DND-41 (cell line): ENCODE data around the gene ZNF688.
"Not testable (repeated sequence)": the region's sequence is repeated elsewhere in the genome, so short reads cannot be mapped to it uniquely, and the experiment has no call there.

ENCODE experiments used
- ATAC-seq: fragments of 200-7000 bp; cut with Tn5 transposase; 3 replicates; pipeline ENCODE4 v1.9.1; 2021; ENCODE audit warnings: low read depth; ENCODE audit not compliant: insufficient read depth
- DNase-seq: peaks from one replicate; pipeline ENCODE4 v3.0.0-alpha.2; 2020
- H2AFZ ChIP-seq: 2 replicates; pipeline ENCODE4 v1.6.0; 2012; ENCODE audit warnings: low read depth, low read length
- H3K27ac ChIP-seq: 2 replicates; pipeline ENCODE4 v1.5.1; 2012; ENCODE audit warnings: low read length, inconsistent platforms
- H3K27me3 ChIP-seq: fragments of 200-600 bp; sonication (generic); 2 replicates; pipeline ENCODE4 v1.6.0; 2012; ENCODE audit warnings: low read length, mild to moderate bottlenecking, inconsistent platforms; ENCODE audit not compliant: insufficient read depth, poor library complexity
- H3K36me3 ChIP-seq: 2 replicates; pipeline ENCODE4 v1.5.1; 2012; ENCODE audit warnings: low read length, inconsistent platforms; ENCODE audit not compliant: insufficient read depth
- H3K4me1 ChIP-seq: 2 replicates; pipeline ENCODE4 v1.5.1; 2012; ENCODE audit warnings: mild to moderate bottlenecking, low read length; ENCODE audit not compliant: insufficient read depth
- H3K4me2 ChIP-seq: 2 replicates; pipeline ENCODE4 v1.6.0; 2012; ENCODE audit warnings: mild to moderate bottlenecking, moderate library complexity, low read length, inconsistent platforms; ENCODE audit not compliant: insufficient read depth
- H3K4me3 ChIP-seq, 2 experiments: fragments of 200-600 bp in 1 of 2; shearing (Covaris generic) in 1 of 2; 2 replicates each; pipeline ENCODE4 v1.5.1; 2012 to 2016; ENCODE audit warnings: inconsistent platforms in 2 of 2, low read length in 2 of 2, mild to moderate bottlenecking in 2 of 2, low read depth in 1 of 2, moderate library complexity in 1 of 2
- H3K79me2 ChIP-seq: 2 replicates; pipeline ENCODE4 v1.6.0; 2012; ENCODE audit warnings: low read length, inconsistent platforms; ENCODE audit not compliant: insufficient read depth
- H3K9ac ChIP-seq: 2 replicates; pipeline ENCODE4 v1.6.0; 2012; ENCODE audit warnings: low read depth, mild to moderate bottlenecking, inconsistent platforms, low read length, moderate library complexity
- H3K9me3 ChIP-seq: 2 replicates; pipeline ENCODE4 v1.5.1; 2012; ENCODE audit warnings: low read length, moderate library complexity, mild to moderate bottlenecking, inconsistent platforms; ENCODE audit not compliant: insufficient read depth, severe bottlenecking
- H4K20me1 ChIP-seq: 2 replicates; pipeline ENCODE4 v1.6.0; 2012; ENCODE audit warnings: low read length; ENCODE audit not compliant: insufficient read depth
- EZH2 ChIP-seq: IDR thresholded peaks from 3 replicates; pipeline ENCODE4 v1.6.1; 2012; ENCODE audit warnings: borderline replicate concordance, low read depth, mild to moderate bottlenecking, moderate library complexity, low read length, inconsistent platforms; ENCODE audit not compliant: severe bottlenecking
- TF ChIP-seq, protein P1 (sequence below): IDR thresholded peaks from 2 replicates; pipeline ENCODE4 v1.5.1; 2012; ENCODE audit warnings: borderline replicate concordance, low read length, moderate library complexity, mild to moderate bottlenecking; ENCODE audit not compliant: poor library complexity, severe bottlenecking; ENCODE audit errors: extremely low read depth

The ZNF688 gene

DNA sequence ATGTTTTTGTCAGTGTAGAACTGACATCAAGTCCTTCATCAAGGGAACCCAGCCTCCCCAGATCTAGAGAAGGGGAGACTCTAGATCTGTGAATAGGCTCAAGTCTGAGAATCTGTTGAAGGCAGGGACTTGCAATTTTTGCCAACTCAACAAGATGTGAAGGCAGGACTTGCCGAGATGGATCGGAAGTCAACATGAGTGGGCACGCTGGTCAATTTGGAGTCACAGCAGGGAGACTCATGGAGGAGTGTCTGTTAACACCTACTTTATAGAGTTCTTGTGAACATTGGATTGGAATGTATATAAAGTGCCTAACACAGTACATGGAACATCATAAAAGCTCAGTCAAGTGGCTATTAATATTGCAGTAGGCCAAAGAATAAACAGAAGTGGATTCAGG lies 28.7 kb upstream of the ZNF688 start:
- Histone ChIP-seq H3K36me3 (peaks cover 31% of the 10 kb centered on the region), H2AFZ (no peak overlapping the region), H3K9me3 (no peaks in the 10 kb centered on the region), H3K79me2 (peaks cover 4% of the 10 kb centered on the region; the same call in 1 of the 2 replicates), H3K4me1 (peaks cover 6% of the 10 kb centered on the region), H3K4me3 (no peak overlapping the region), H3K27me3 (no peaks in the 10 kb centered on the region), H3K4me2 (no peak overlapping the region), H3K27ac (no peak overlapping the region), H3K9ac (no peak overlapping the region), H4K20me1 (peaks cover 7% of the 10 kb centered on the region; the same call in 1 of the 2 replicates)
- TF ChIP-seq EZH2: no peak
- TF ChIP-seq, protein P1, sequence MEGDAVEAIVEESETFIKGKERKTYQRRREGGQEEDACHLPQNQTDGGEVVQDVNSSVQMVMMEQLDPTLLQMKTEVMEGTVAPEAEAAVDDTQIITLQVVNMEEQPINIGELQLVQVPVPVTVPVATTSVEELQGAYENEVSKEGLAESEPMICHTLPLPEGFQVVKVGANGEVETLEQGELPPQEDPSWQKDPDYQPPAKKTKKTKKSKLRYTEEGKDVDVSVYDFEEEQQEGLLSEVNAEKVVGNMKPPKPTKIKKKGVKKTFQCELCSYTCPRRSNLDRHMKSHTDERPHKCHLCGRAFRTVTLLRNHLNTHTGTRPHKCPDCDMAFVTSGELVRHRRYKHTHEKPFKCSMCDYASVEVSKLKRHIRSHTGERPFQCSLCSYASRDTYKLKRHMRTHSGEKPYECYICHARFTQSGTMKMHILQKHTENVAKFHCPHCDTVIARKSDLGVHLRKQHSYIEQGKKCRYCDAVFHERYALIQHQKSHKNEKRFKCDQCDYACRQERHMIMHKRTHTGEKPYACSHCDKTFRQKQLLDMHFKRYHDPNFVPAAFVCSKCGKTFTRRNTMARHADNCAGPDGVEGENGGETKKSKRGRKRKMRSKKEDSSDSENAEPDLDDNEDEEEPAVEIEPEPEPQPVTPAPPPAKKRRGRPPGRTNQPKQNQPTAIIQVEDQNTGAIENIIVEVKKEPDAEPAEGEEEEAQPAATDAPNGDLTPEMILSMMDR: no peak
- ATAC-seq (no peak), DNase-seq (no peak)

DNA sequence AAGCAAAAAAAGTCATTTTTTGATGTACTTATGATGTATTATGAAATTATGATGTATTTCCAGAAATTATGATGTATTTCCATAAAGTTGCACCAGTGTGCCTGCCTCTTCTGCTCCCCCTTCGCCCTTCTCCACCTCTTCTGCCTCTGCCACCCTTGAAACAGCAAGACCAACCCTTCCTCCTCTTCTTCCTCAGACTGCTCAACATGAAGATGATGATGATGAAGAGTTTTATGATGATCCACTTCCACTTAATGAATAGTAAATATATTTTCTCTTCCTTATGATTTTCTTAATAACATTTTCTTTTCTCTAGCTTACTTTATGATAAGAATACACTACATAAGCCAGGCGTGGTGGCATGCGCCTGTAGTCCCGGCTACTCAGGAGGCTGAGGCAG lies 21.4 kb upstream of the ZNF688 start:
- Histone ChIP-seq H3K4me1 (peaks cover 2% of the 10 kb centered on the region), H2AFZ (no peak overlapping the region), H3K79me2 (peaks cover 4% of the 10 kb centered on the region), H3K9me3 (no peaks in the 10 kb centered on the region), H3K4me3 (no peak overlapping the region), H3K27me3 (no peaks in the 10 kb centered on the region), H3K36me3 (peaks cover 8% of the 10 kb centered on the region), H4K20me1 (no peaks in the 10 kb centered on the region), H3K4me2 (no peak overlapping the region), H3K27ac (no peak overlapping the region), H3K9ac (no peak overlapping the region)
- DNase-seq: no peak
- TF ChIP-seq, protein P1: no peak
- TF ChIP-seq EZH2: no peak
- no peak for ATAC-seq

DNA sequence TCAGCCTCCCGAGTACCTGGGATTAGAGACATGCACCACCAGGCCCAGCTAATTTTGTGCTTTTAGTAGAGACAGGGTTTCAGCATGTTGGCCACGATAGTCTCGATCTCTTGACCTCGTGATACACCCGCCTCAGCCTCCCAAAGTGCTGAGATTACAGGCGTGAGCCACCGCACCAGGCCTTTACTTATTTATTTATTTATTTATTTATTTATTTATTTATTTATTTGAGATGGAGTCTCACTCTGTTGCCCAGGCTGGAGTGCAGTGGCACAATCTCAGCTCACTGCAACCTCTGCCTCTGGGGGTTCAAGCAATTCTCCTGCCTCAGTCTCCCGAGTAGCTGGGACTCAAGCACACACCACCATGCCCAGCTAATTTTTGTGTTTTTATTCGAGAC lies 19.4 kb upstream of the ZNF688 start:
- DNase-seq, H3K27ac ChIP-seq, H3K4me3 ChIP-seq, H4K20me1 ChIP-seq, H3K4me2 ChIP-seq, H3K9me3 ChIP-seq, H3K9ac ChIP-seq, ATAC-seq, H2AFZ ChIP-seq, H3K27me3 ChIP-seq: not testable (repeated sequence)
- Histone ChIP-seq H3K4me1 (peaks cover 18% of the 10 kb centered on the region), H3K36me3 (peaks cover 20% of the 10 kb centered on the region), H3K79me2 (peaks cover 23% of the 10 kb centered on the region)

DNA sequence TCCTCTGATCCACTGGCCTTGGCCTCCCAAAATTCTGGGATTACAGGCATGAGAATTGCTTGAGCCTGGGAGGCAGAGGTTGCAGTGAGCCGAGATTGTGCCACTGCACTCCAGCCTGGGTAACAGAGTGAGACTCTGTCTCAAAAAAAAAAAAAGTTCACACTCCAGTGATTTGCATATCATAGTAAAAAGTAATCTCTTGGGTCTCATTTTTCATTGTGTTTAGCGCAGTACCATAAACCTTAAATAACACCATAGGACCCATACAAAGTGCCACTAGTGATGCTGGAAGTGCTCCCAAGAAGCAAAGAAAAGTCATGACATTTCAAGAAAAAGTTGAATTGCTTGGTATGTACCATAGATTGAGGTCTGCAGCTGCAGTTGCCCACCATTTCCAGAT lies 18.1 kb upstream of the ZNF688 start:
- peaks cover 27% of the 10 kb centered on the region for H3K4me1 ChIP-seq
- H4K20me1 ChIP-seq, H3K4me2 ChIP-seq, H3K27me3 ChIP-seq, H3K4me3 ChIP-seq, ATAC-seq, H3K9me3 ChIP-seq, H3K27ac ChIP-seq, H3K9ac ChIP-seq, DNase-seq, H2AFZ ChIP-seq: not testable (repeated sequence)
- peaks cover 17% of the 10 kb centered on the region for H3K36me3 ChIP-seq
- H3K79me2 ChIP-seq: peaks cover 35% of the 10 kb centered on the region
